H1 (cell line): ENCODE results near the gene KCNH6. TPM values are rescaled to one million over a fixed set of nuclear protein-coding genes. Genes with fewer than 3 reads are reported as not detected.

Experiments
- BACH1 ChIP-seq: IDR thresholded peaks from 2 replicates; pipeline ENCODE4 v1.6.1; 2012; ENCODE audit warnings: low read length, improper control_type of control experiment
- BRCA1 ChIP-seq: IDR thresholded peaks from 2 replicates; pipeline ENCODE4 v1.6.1; 2012; ENCODE audit warnings: low read depth, low read length, improper control_type of control experiment
- CBX8 ChIP-seq: fragments of 300-800, 300-1000 bp; sonication (generic); IDR thresholded peaks from 2 replicates; pipeline ENCODE4 v1.7.1; 2016; ENCODE audit warnings: low read depth, low read length, borderline replicate concordance
- CTCF ChIP-seq, 3 experiments: IDR thresholded peaks; 1 replicate in 2 of 3; 2 replicates in 1 of 3; pipeline versions ENCODE4 v1.5.1 to v1.6.1; 2011; ENCODE audit warnings: low read length in 3 of 3, mild to moderate bottlenecking in 3 of 3, inconsistent platforms in 2 of 3, low read depth in 1 of 3, moderate library complexity in 1 of 3; ENCODE audit not compliant: insufficient read depth in 1 of 3; ENCODE audit errors: control extremely low read depth in 1 of 3
- EGR1 ChIP-seq: IDR thresholded peaks from 2 replicates; pipeline ENCODE4 v1.6.1; 2011; ENCODE audit warnings: low read depth, low read length, borderline replicate concordance
- HDAC2 ChIP-seq, 2 experiments: fragments of 300-600 bp in 1 of 2; sonication (generic) in 1 of 2; IDR thresholded peaks; 2 replicates each; pipeline ENCODE4 v1.6.1; 2011 to 2012; ENCODE audit warnings: low read depth in 2 of 2, low read length in 2 of 2, mild to moderate bottlenecking in 2 of 2, moderate library complexity in 2 of 2, borderline replicate concordance in 1 of 2, inconsistent platforms in 1 of 2
- JUN ChIP-seq: IDR thresholded peaks from 2 replicates; pipeline ENCODE4 v1.6.1; 2011; ENCODE audit warnings: low read depth, mild to moderate bottlenecking, improper control_type of control experiment, low read length
- KDM1A ChIP-seq: fragments of 200-600, 300-600 bp; sonication (generic); IDR thresholded peaks from 2 replicates; pipeline ENCODE4 v1.7.1; 2016; ENCODE audit warnings: mild to moderate bottlenecking, low read length, borderline replicate concordance
- polyA plus RNA-seq, 7 experiments: library from polyadenylated mRNA; depleted of rRNA in 3 of 7; stranded (reverse) in 5 of 7; unstranded in 2 of 7; fragments of >200 nt in 5 of 7; fragments of 200-250 nt in 2 of 7; gene quantifications; 1 replicate in 5 of 7; 2 replicates in 1 of 7; 4 replicates in 1 of 7; pipeline versions ENCODE4 v1.2.1 to v1.2.3, GENCODE V29; 2011 to 2013; ENCODE audit warnings: missing spikeins in 2 of 7, mixed read lengths in 2 of 7
- total RNA-seq: library from RNA; stranded (reverse); fragmentation: NEBNext Ultra II Directional; extraction: Animal tissue kit (Norgen Biotek cat#: 25700); gene quantifications from 2 replicates; pipeline ENCODE4 v1.2.1, GENCODE V29; 2021

The KCNH6 gene
- total and polyA plus RNA-seq, 2 of the 8 experiments (the other 6 are each of a cell fraction or from before 2014, with no cell fraction given) = 1.8 to 3.6 TPM

- TF ChIP-seq BRCA1 = no peak
- TF ChIP-seq BACH1 = no peak
- TF ChIP-seq KDM1A = no peak
- TF ChIP-seq CTCF (IDR thresholded peaks at IDR 0.05; ENCODE audit: control extremely low read depth in 1 of 3, insufficient read depth in 1 of 3, low read depth in 1 of 3, low read length in 3 of 3) = no peak
- no peak for TF ChIP-seq JUN
- TF ChIP-seq CBX8 = no peak
- no peak for TF ChIP-seq HDAC2 (IDR thresholded peaks at IDR 0.05; ENCODE audit: borderline replicate concordance in 1 of 2, low read depth in 2 of 2, low read length in 2 of 2)
- no peak for TF ChIP-seq EGR1
These were observed 6.8 kb downstream of the KCNH6 start (continued) for GRCh38 chr17:63529711-63530556.
